ENCODE results near the gene ZNF529. TPM values are rescaled to one million over a fixed set of nuclear protein-coding genes. Genes with fewer than 3 reads are reported as not detected.
A peak's percentile ranks its signal among the peaks of the same experiment; 100 is the strongest.

The ZNF529 gene
- total and polyA plus RNA-seq, 10 of the 15 experiments (the other 5 are each of a cell fraction or from before 2014, with no cell fraction given) = 1.8 to 12.5 (median 4.5) TPM

- TF ChIP-seq, protein P1, sequence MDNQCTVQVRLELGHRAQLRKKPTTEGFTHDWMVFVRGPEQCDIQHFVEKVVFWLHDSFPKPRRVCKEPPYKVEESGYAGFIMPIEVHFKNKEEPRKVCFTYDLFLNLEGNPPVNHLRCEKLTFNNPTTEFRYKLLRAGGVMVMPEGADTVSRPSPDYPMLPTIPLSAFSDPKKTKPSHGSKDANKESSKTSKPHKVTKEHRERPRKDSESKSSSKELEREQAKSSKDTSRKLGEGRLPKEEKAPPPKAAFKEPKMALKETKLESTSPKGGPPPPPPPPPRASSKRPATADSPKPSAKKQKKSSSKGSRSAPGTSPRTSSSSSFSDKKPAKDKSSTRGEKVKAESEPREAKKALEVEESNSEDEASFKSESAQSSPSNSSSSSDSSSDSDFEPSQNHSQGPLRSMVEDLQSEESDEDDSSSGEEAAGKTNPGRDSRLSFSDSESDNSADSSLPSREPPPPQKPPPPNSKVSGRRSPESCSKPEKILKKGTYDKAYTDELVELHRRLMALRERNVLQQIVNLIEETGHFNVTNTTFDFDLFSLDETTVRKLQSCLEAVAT (IDR thresholded peaks at IDR 0.05) = peak; percentile 64; the same call in 1 of the 2 replicates
- no peak for TF ChIP-seq KAT2A (conservative IDR thresholded peaks at IDR 0.05; ENCODE audit: control insufficient read depth, low read depth, low read length)
- TF ChIP-seq CBFB (IDR thresholded peaks at IDR 0.05; ENCODE audit: low read depth) = no peak
- TF ChIP-seq IRF3 (IDR thresholded peaks at IDR 0.05) = no peak
- TF ChIP-seq, protein P2, sequence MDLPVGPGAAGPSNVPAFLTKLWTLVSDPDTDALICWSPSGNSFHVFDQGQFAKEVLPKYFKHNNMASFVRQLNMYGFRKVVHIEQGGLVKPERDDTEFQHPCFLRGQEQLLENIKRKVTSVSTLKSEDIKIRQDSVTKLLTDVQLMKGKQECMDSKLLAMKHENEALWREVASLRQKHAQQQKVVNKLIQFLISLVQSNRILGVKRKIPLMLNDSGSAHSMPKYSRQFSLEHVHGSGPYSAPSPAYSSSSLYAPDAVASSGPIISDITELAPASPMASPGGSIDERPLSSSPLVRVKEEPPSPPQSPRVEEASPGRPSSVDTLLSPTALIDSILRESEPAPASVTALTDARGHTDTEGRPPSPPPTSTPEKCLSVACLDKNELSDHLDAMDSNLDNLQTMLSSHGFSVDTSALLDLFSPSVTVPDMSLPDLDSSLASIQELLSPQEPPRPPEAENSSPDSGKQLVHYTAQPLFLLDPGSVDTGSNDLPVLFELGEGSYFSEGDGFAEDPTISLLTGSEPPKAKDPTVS (IDR thresholded peaks at IDR 0.05; ENCODE audit: low read depth, low read length) = no peak
- TF ChIP-seq NFYA (IDR thresholded peaks at IDR 0.05; ENCODE audit: borderline replicate concordance, low read depth, low read length) = no peak
- TF ChIP-seq, protein P3, sequence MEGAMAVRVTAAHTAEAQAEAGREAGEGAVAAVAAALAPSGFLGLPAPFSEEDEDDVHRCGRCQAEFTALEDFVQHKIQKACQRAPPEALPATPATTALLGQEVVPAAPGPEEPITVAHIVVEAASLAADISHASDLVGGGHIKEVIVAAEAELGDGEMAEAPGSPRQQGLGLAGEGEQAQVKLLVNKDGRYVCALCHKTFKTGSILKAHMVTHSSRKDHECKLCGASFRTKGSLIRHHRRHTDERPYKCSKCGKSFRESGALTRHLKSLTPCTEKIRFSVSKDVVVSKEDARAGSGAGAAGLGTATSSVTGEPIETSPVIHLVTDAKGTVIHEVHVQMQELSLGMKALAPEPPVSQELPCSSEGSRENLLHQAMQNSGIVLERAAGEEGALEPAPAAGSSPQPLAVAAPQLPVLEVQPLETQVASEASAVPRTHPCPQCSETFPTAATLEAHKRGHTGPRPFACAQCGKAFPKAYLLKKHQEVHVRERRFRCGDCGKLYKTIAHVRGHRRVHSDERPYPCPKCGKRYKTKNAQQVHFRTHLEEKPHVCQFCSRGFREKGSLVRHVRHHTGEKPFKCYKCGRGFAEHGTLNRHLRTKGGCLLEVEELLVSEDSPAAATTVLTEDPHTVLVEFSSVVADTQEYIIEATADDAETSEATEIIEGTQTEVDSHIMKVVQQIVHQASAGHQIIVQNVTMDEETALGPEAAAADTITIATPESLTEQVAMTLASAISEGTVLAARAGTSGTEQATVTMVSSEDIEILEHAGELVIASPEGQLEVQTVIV (IDR thresholded peaks at IDR 0.05; ENCODE audit: borderline replicate concordance, partially characterized antibody) = no peak
- no peak for TF ChIP-seq POLR2AphosphoS5 (IDR thresholded peaks at IDR 0.05; ENCODE audit: low read length)
- no peak for TF ChIP-seq NR2C2 (IDR thresholded peaks at IDR 0.05; ENCODE audit: borderline replicate concordance, control insufficient read depth, insufficient read length, low read depth)
- no peak for TF ChIP-seq STAT3 (IDR thresholded peaks at IDR 0.05; ENCODE audit: low read depth, low read length)
- peak; percentile 77 for TF ChIP-seq NKRF (conservative IDR thresholded peaks at IDR 0.05)
- peak; percentile 77; the same call in 1 of the 2 replicates for TF ChIP-seq NBN (IDR thresholded peaks at IDR 0.05)
- TF ChIP-seq ZBTB40 (IDR thresholded peaks at IDR 0.05; ENCODE audit: borderline replicate concordance) = no peak
- TF ChIP-seq SP1 (IDR thresholded peaks at IDR 0.05; ENCODE audit: low read depth, low read length) = peak; percentile 28
- peak in 1 of 2 experiments; percentile 37; a peak in 1 of 3 replicates for TF ChIP-seq EGR1 (IDR thresholded peaks at IDR 0.05; ENCODE audit: borderline replicate concordance in 1 of 2, low read depth in 2 of 2, low read length in 2 of 2)
Measured at GRCh38 chr19:36604656-36605100, 31.6 kb upstream of the ZNF529 start (continued).

All from GM12878 (cell line).